Pancreas (tissue), 10 donors: ENCODE measurements around the gene SCGB1D1. TPM values are rescaled to one million over a fixed set of nuclear protein-coding genes. Genes with fewer than 3 reads are reported as not detected.

Experiments
- ATAC-seq, 4 donors: fragments of 200-7000 bp; cut with Tn5 transposase; one replicate each; pipeline versions ENCODE4 v1.8.0 to v1.9.1; 2020; ENCODE audit warnings: mild to moderate bottlenecking in 4 of 4, moderate library complexity in 4 of 4
- DNase-seq, 6 donors: peaks; one replicate each; pipeline ENCODE4 v3.0.0-alpha.2; 2020
- FAIRE-seq: peaks from 2 replicates; lab custom pipeline; 2012; peaks lifted over from hg19 to GRCh38; lab: Jason Lieb, UNC
- H3K27ac ChIP-seq, 4 donors: fragments of 200-600 bp; sonication (generic); 1 replicate in 3 of 4; 2 replicates in 1 of 4; pipeline versions ENCODE4 v1.5.0 to v1.8.0; 2020
- H3K27me3 ChIP-seq, 4 donors: fragments of 200-600 bp; one replicate each; pipeline ENCODE4 v1.8.0; 2021
- H3K36me3 ChIP-seq, 3 donors: fragments of 200-600 bp; sonication (generic) in 1 of 3; one replicate each; pipeline versions ENCODE4 v1.5.0 to v1.8.0; 2020 to 2021
- H3K4me1 ChIP-seq, 3 donors: fragments of 200-600 bp; one replicate each; pipeline ENCODE4 v1.8.0; 2021
- H3K4me3 ChIP-seq, 4 donors: fragments of 200-600 bp; sonication (generic) in 2 of 4; one replicate each; pipeline versions ENCODE4 v1.5.0 to v1.8.0; 2020 to 2021
- H3K9me3 ChIP-seq, 4 donors: fragments of 200-600 bp; one replicate each; pipeline ENCODE4 v1.8.0; 2021
- WGBS, 2 donors: extraction: QIAGEN DNeasy Blood & Tissue Kit; methylation state at CpG; one replicate each; pipeline ENCODE4 v1.1.7; 2013; 5-methylcytosine and 5-hydroxymethylcytosine counted together
- intact Hi-C, 3 donors: fragments of 100-400 bp; cut with DNase I; formaldehyde crosslinking; loops; one replicate each; pipeline versions ENCODE4 v1.11.1 to v1.14.2; 2022
- polyA plus RNA-seq, 2 donors: library from polyadenylated mRNA; stranded (reverse); fragments of 200-250 nt; gene quantifications; one replicate each; pipeline ENCODE4 v1.2.3, GENCODE V29; 2013
- total RNA-seq, 6 donors: library from RNA; stranded (reverse); fragmentation: NEBNext Ultra II Directional in 4 of 6; extraction: Animal tissue kit (Norgen Biotek cat#: 25700) in 4 of 6; gene quantifications; one replicate each; pipeline versions ENCODE4 v1.2.1 to v1.2.4, GENCODE V29; 2021 to 2023
- TF ChIP-seq, protein P1 (sequence below), 4 donors: fragments of 200-600 bp; sonication (generic) in 3 of 4; IDR thresholded peaks; one replicate each; pipeline versions ENCODE4 v1.5.0 to v1.8.0; 2021; ENCODE audit warnings: antibody characterized with exemption in 4 of 4
- donor health status: healthy with polysubstance abuse.
- donor health status: DM: no; HTN: no; CAD: no; lungs with moderate emphysema.
- donor health status: DM: no; HTN: no; CAD: no.
- donor health status: control.
- donor health status: control.
- donor health status: Bipolar disorder and iron deficiency.
- donor health status: DM: yes; HTN: yes; CAD: no.
- donor health status: DM: no; HTN: no; CAD: no.
- donor health status: DM: no; HTN: no; CAD: no.
- donor health status: DM: yes; HTN: yes; CAD: no.

Gene SCGB1D1
- total and polyA plus RNA-seq, 8 donors = not detected

GRCh38 chr11:62146476-62147200 lies 43.4 kb upstream of the SCGB1D1 start:
- ATAC-seq (peak in 1 of 4 donors; percentile 16), FAIRE-seq (no peak), DNase-seq (peak in 1 of 6 donors; percentile 41)
- TF ChIP-seq, protein P1, sequence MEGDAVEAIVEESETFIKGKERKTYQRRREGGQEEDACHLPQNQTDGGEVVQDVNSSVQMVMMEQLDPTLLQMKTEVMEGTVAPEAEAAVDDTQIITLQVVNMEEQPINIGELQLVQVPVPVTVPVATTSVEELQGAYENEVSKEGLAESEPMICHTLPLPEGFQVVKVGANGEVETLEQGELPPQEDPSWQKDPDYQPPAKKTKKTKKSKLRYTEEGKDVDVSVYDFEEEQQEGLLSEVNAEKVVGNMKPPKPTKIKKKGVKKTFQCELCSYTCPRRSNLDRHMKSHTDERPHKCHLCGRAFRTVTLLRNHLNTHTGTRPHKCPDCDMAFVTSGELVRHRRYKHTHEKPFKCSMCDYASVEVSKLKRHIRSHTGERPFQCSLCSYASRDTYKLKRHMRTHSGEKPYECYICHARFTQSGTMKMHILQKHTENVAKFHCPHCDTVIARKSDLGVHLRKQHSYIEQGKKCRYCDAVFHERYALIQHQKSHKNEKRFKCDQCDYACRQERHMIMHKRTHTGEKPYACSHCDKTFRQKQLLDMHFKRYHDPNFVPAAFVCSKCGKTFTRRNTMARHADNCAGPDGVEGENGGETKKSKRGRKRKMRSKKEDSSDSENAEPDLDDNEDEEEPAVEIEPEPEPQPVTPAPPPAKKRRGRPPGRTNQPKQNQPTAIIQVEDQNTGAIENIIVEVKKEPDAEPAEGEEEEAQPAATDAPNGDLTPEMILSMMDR (IDR thresholded peaks at IDR 0.05) = no peak
- Histone ChIP-seq H3K9me3 (no peaks in the 10 kb centered on the region), H3K4me1 (no peaks in the 10 kb centered on the region), H3K27ac (no peak overlapping the region), H3K36me3 (peaks cover 0 to 37% (median 0%) of the 10 kb centered on the region in 3 donors), H3K27me3 (no peaks in the 10 kb centered on the region), H3K4me3 (no peak overlapping the region)
- intact Hi-C loops = no loop called here
- 86 to 89% methylated on average over 31 to 36 of the region's 36 CpGs for WGBS, 2 donors

GRCh38 chr11:62147545-62147944 lies 42.5 kb upstream of the SCGB1D1 start:
- H3K36me3 ChIP-seq = peaks cover 0 to 43% (median 0%) of the 10 kb centered on the region in 3 donors

GRCh38 chr11:62148271-62148980 lies 41.6 kb upstream of the SCGB1D1 start:
- DNase-seq (peak in 1 of 6 donors; percentile 39), FAIRE-seq (no peak)

More at GRCh38 chr11:62147545-62147944, 42.5 kb upstream of the SCGB1D1 start:
- DNase-seq (peak in 1 of 6 donors; percentile 17), FAIRE-seq (no peak), ATAC-seq (no peak)
- H3K27me3 ChIP-seq = no peaks in the 10 kb centered on the region
- no peaks in the 10 kb centered on the region for H3K9me3 ChIP-seq
- TF ChIP-seq, protein P1 (IDR thresholded peaks at IDR 0.05) = no peak
- 89 to 91% methylated on average over 12 of the region's 12 CpGs for WGBS, 2 donors
- no peak overlapping the region for H3K27ac ChIP-seq
- H3K4me1 ChIP-seq = no peaks in the 10 kb centered on the region
- intact Hi-C loops = no loop called here
- H3K4me3 ChIP-seq = no peak overlapping the region

GRCh38 chr11:62149986-62150886 lies 39.8 kb upstream of the SCGB1D1 start:
- intact Hi-C loops = no loop called here
- ATAC-seq (no peak), DNase-seq (peak in 1 of 6 donors; percentile 39), FAIRE-seq (no peak)
- WGBS, 2 donors = 89 to 90% methylated on average over 17 of the region's 17 CpGs
- Histone ChIP-seq H3K4me3 (no peak overlapping the region), H3K36me3 (peaks cover 0 to 43% (median 0%) of the 10 kb centered on the region in 3 donors), H3K4me1 (no peaks in the 10 kb centered on the region), H3K27ac (no peak overlapping the region), H3K9me3 (no peaks in the 10 kb centered on the region), H3K27me3 (no peaks in the 10 kb centered on the region)
- TF ChIP-seq, protein P1 (IDR thresholded peaks at IDR 0.05) = no peak

More at GRCh38 chr11:62148271-62148980, 41.6 kb upstream of the SCGB1D1 start:
- no peaks in the 10 kb centered on the region for H3K27me3 ChIP-seq
- WGBS, 2 donors = 90 to 99% methylated on average over 10 of the region's 10 CpGs
- intact Hi-C loops = no loop called here
- H3K27ac ChIP-seq = no peak overlapping the region
- ATAC-seq = no peak
- H3K4me1 ChIP-seq = no peaks in the 10 kb centered on the region
- TF ChIP-seq, protein P1 (IDR thresholded peaks at IDR 0.05) = no peak
- no peak overlapping the region for H3K4me3 ChIP-seq
- peaks cover 0 to 43% (median 0%) of the 10 kb centered on the region in 3 donors for H3K36me3 ChIP-seq
- no peaks in the 10 kb centered on the region for H3K9me3 ChIP-seq
